DOHH2 (cell line): ENCODE results near the gene KIF3C.

Experiments
- H3F3A ChIP-seq: fragments of 200-600 bp; sonication (generic), shearing (Covaris generic); 2 replicates; pipeline ENCODE4 v1.6.0; 2016; ENCODE audit warnings: antibody characterized with exemption, mild to moderate bottlenecking; ENCODE audit not compliant: control insufficient read depth, insufficient read depth
- H3K27ac ChIP-seq: fragments of 200-600 bp; sonication (generic); 2 replicates; pipeline ENCODE4 v1.5.1; 2014; ENCODE audit warnings: low read depth, mild to moderate bottlenecking, low read length, moderate library complexity
- H3K27me3 ChIP-seq: fragments of 200-600 bp; sonication (generic); 2 replicates; pipeline ENCODE4 v1.6.1; 2014; ENCODE audit warnings: mild to moderate bottlenecking, low read length, mixed read lengths; ENCODE audit not compliant: control insufficient read depth
- H3K36me3 ChIP-seq: fragments of 200-600 bp; sonication (generic); 2 replicates; pipeline ENCODE4 v1.6.1; 2014; ENCODE audit warnings: mild to moderate bottlenecking, low read length, moderate library complexity, mixed read lengths; ENCODE audit not compliant: control insufficient read depth
- H3K4me1 ChIP-seq: fragments of 200-600 bp; sonication (generic); 2 replicates; pipeline ENCODE4 v1.6.1; 2014; ENCODE audit warnings: mild to moderate bottlenecking, low read length, mixed read lengths; ENCODE audit not compliant: control insufficient read depth
- H3K4me2 ChIP-seq: fragments of 200-600 bp; sonication (generic); 2 replicates; pipeline ENCODE4 v1.6.0; 2014; ENCODE audit warnings: mild to moderate bottlenecking, low read length, moderate library complexity
- H3K4me3 ChIP-seq: fragments of 200-600 bp; sonication (generic); 2 replicates; pipeline ENCODE4 v1.5.1; 2014; ENCODE audit warnings: mild to moderate bottlenecking, low read length, mixed read lengths
- H3K79me2 ChIP-seq: fragments of 200-600 bp; sonication (generic); 2 replicates; pipeline ENCODE4 v1.6.1; 2014; ENCODE audit warnings: mild to moderate bottlenecking, low read length, mixed read lengths; ENCODE audit not compliant: control insufficient read depth
- H3K9me2 ChIP-seq: fragments of 200-600 bp; sonication (generic); replicated peaks from 2 replicates; pipeline ENCODE4 v1.6.1; 2014; ENCODE audit warnings: mild to moderate bottlenecking, low read length, mixed read lengths; ENCODE audit not compliant: control insufficient read depth
- H3K9me3 ChIP-seq: fragments of 200-600 bp; sonication (generic); 2 replicates; pipeline ENCODE4 v1.6.1; 2014; ENCODE audit warnings: antibody characterized with exemption, low read length, mixed read lengths; ENCODE audit not compliant: control insufficient read depth, insufficient read depth
- H4K20me1 ChIP-seq: fragments of 200-600 bp; sonication (generic); 2 replicates; pipeline ENCODE4 v1.6.0; 2014; ENCODE audit warnings: low read depth, mild to moderate bottlenecking, antibody characterized with exemption, low read length, moderate library complexity; ENCODE audit not compliant: control insufficient read depth, insufficient read depth
- EZH2phosphoT487 ChIP-seq: fragments of 200-600 bp; sonication (generic); IDR thresholded peaks from 2 replicates; pipeline ENCODE4 v1.6.1; 2017; ENCODE audit warnings: borderline replicate concordance, mild to moderate bottlenecking, antibody characterized with exemption, low read length, moderate library complexity, mixed read lengths
- TF ChIP-seq, protein P1 (sequence below): fragments of 200-600 bp; sonication (generic); IDR thresholded peaks from one replicate; pipeline ENCODE4 v1.5.1; 2014; ENCODE audit warnings: antibody characterized with exemption, mild to moderate bottlenecking, low read depth, low read length; ENCODE audit not compliant: poor library complexity, severe bottlenecking

KIF3C gene

DNA sequence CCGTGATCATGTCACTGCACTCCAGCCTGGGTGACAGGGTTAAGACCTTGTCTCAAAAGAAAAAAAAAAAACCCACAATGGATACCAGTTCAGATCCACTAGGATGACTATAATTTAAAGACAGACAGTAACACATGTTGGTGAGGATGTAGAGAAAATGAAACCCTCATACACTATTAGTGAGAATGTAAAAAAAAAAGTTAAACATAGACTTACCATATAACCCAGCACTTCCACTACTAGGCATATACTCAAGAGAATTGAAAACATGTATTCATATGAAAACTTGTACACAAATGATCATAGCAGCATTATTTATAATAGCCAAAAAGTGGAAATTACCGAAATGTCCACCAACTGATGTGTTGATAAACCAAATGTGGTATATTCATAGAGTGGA is 48.7 kb downstream of the KIF3C start:
- H3K27me3 ChIP-seq: no peaks in the 10 kb centered on the region
- H3K4me1 ChIP-seq: no peaks in the 10 kb centered on the region
- no peaks in the 10 kb centered on the region for H3K9me2 ChIP-seq
- H3K36me3 ChIP-seq: no peaks in the 10 kb centered on the region
- H3K4me2 ChIP-seq: no peak overlapping the region
- no peak overlapping the region for H3K4me3 ChIP-seq
- TF ChIP-seq, protein P1, sequence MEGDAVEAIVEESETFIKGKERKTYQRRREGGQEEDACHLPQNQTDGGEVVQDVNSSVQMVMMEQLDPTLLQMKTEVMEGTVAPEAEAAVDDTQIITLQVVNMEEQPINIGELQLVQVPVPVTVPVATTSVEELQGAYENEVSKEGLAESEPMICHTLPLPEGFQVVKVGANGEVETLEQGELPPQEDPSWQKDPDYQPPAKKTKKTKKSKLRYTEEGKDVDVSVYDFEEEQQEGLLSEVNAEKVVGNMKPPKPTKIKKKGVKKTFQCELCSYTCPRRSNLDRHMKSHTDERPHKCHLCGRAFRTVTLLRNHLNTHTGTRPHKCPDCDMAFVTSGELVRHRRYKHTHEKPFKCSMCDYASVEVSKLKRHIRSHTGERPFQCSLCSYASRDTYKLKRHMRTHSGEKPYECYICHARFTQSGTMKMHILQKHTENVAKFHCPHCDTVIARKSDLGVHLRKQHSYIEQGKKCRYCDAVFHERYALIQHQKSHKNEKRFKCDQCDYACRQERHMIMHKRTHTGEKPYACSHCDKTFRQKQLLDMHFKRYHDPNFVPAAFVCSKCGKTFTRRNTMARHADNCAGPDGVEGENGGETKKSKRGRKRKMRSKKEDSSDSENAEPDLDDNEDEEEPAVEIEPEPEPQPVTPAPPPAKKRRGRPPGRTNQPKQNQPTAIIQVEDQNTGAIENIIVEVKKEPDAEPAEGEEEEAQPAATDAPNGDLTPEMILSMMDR: no peak
- TF ChIP-seq EZH2phosphoT487: no peak
- H3K27ac ChIP-seq: no peak overlapping the region
- H3K79me2 ChIP-seq: no peaks in the 10 kb centered on the region
- no peaks in the 10 kb centered on the region for H4K20me1 ChIP-seq
- H3F3A ChIP-seq: no peaks in the 10 kb centered on the region
- H3K9me3 ChIP-seq: no peaks in the 10 kb centered on the region

DNA sequence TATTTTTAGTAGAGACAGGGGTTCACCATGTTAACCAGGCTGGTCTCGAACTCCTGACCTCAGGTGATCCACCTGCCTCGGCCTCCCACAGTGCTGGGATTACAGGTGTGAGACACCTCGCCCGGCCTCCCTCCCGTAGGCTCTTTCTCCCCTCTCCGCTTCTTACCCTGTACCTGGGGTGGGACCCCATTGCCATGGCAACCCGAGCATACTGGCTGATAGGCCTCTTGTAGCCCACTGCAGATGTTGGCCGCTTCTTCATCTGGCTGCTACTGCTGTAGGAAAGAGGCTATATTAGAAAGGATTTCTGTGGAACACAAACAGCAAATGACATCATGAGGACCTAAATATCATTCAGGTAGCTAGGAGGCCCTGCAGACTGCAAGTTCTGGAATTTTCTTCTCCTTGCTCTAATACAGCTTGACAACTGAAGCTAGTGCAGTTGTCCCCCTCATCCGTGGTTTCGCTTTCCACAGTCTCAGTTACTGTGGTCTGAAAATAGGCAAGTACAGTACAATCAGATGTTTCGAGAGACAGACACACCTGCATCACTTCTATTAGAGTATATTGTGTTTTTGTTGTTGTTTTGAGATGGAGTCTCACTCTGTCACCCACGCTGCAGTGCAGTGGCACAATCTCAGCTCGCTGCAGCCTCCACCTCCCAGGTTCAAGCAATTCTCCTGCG is 52.4 kb downstream of the KIF3C start:
- Histone ChIP-seq H3K4me2 (no peak overlapping the region), H3K79me2 (no peaks in the 10 kb centered on the region), H3K9me2 (no peaks in the 10 kb centered on the region), H4K20me1 (no peaks in the 10 kb centered on the region), H3K27me3 (no peaks in the 10 kb centered on the region), H3K4me1 (no peaks in the 10 kb centered on the region), H3K27ac (no peak overlapping the region), H3F3A (no peaks in the 10 kb centered on the region), H3K4me3 (no peak overlapping the region), H3K36me3 (no peaks in the 10 kb centered on the region), H3K9me3 (no peaks in the 10 kb centered on the region)
- TF ChIP-seq EZH2phosphoT487: no peak
- TF ChIP-seq, protein P1: no peak

DNA sequence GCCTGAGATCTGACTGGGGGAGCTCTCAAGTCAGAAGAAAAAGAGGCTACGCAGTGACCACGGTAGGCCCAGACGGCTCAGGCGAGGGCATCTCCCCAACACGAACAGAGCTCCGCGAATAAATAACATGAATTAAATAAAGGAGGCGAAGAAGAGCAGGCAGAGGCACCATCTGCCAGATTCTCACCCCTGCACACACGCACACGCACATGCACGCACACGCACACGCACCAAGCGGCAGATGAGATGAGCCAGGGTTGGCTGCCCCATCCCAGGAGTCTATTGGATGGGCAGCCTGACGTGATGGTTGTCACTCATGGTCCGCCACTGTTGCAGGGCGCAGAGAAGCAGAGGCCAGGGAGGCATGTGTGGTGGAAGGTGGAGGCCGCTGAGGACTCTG is 53.6 kb downstream of the KIF3C start:
- no peaks in the 10 kb centered on the region for H3K4me1 ChIP-seq
- H3K79me2 ChIP-seq: no peaks in the 10 kb centered on the region
- H3K9me2 ChIP-seq: no peaks in the 10 kb centered on the region
- no peaks in the 10 kb centered on the region for H4K20me1 ChIP-seq
- H3K4me3 ChIP-seq: no peak overlapping the region
- H3K36me3 ChIP-seq: no peaks in the 10 kb centered on the region
- H3K9me3 ChIP-seq: no peaks in the 10 kb centered on the region
- H3K4me2 ChIP-seq: no peak overlapping the region
- TF ChIP-seq, protein P1: no peak
- no peak for TF ChIP-seq EZH2phosphoT487
- no peaks in the 10 kb centered on the region for H3F3A ChIP-seq
- H3K27me3 ChIP-seq: no peaks in the 10 kb centered on the region
- no peak overlapping the region for H3K27ac ChIP-seq
